Stomach smooth muscle (tissue), 2 donors: ENCODE results near the gene SMARCA4.

ENCODE experiments used
- H3K27ac ChIP-seq: one replicate; pipeline ENCODE4 v1.7.0; 2013; ENCODE audit warnings: mild to moderate bottlenecking, low read length, inconsistent platforms
- H3K27me3 ChIP-seq, 2 donors: one replicate each; pipeline ENCODE4 v1.7.0; 2013; ENCODE audit warnings: low read length in 2 of 2; ENCODE audit not compliant: insufficient read depth in 2 of 2, control insufficient read depth in 1 of 2
- H3K36me3 ChIP-seq, 2 donors: one replicate each; pipeline ENCODE4 v1.7.0; 2013; ENCODE audit warnings: low read length in 2 of 2; ENCODE audit not compliant: control insufficient read depth in 2 of 2, insufficient read depth in 2 of 2
- H3K4me1 ChIP-seq: one replicate; pipeline ENCODE4 v1.7.0; 2013; ENCODE audit warnings: low read length; ENCODE audit not compliant: control insufficient read depth, insufficient read depth
- H3K4me3 ChIP-seq, 2 donors: one replicate each; pipeline ENCODE4 v1.7.0; 2013; ENCODE audit warnings: low read length in 2 of 2
- H3K9ac ChIP-seq, 2 donors: one replicate each; pipeline ENCODE4 v1.7.0; 2013; ENCODE audit warnings: low read length in 2 of 2, mild to moderate bottlenecking in 1 of 2
- H3K9me3 ChIP-seq, 2 donors: one replicate each; pipeline ENCODE4 v1.7.0; 2013; ENCODE audit warnings: low read length in 2 of 2; ENCODE audit not compliant: control insufficient read depth in 2 of 2
- donor health status: healthy.
- donor health status: Pancreatic carcinoma.

The SMARCA4 gene

GRCh38 chr19:11035441-11036377 is 74.9 kb downstream of the SMARCA4 start:
- H3K27ac ChIP-seq, result no peak overlapping the region
- H3K36me3 ChIP-seq, result peaks cover 41 to 58% of the 10 kb centered on the region in 2 donors
- H3K27me3 ChIP-seq, result no peaks in the 10 kb centered on the region
- peaks cover 6% of the 10 kb centered on the region for H3K4me1 ChIP-seq
- H3K9me3 ChIP-seq, result no peaks in the 10 kb centered on the region
- H3K9ac ChIP-seq, result no peak overlapping the region
- no peak overlapping the region for H3K4me3 ChIP-seq

GRCh38 chr19:11038511-11038910 is 77.7 kb downstream of the SMARCA4 start:
- Histone ChIP-seq H3K27ac (no peak overlapping the region), H3K27me3 (no peaks in the 10 kb centered on the region), H3K9ac (no peak overlapping the region), H3K4me3 (no peak overlapping the region), H3K36me3 (peaks cover 26 to 54% of the 10 kb centered on the region in 2 donors), H3K9me3 (no peaks in the 10 kb centered on the region), H3K4me1 (peaks cover 6% of the 10 kb centered on the region)

- H3K36me3 ChIP-seq, result peaks cover 21 to 41% of the 10 kb centered on the region in 2 donors
Observed at GRCh38 chr19:11041194-11041593, 80.4 kb downstream of the SMARCA4 start.

GRCh38 chr19:11041966-11042627 is 81.3 kb downstream of the SMARCA4 start:
- peaks cover 18 to 38% of the 10 kb centered on the region in 2 donors for H3K36me3 ChIP-seq
- H3K27ac ChIP-seq, result no peak overlapping the region
- H3K4me1 ChIP-seq, result no peaks in the 10 kb centered on the region
- no peaks in the 10 kb centered on the region for H3K27me3 ChIP-seq
- no peak overlapping the region for H3K9ac ChIP-seq
- no peak overlapping the region for H3K4me3 ChIP-seq
- no peaks in the 10 kb centered on the region for H3K9me3 ChIP-seq

More at GRCh38 chr19:11041194-11041593, 80.4 kb downstream of the SMARCA4 start:
- Histone ChIP-seq H3K4me3 (no peak overlapping the region), H3K4me1 (peaks cover under 1% of the 10 kb centered on the region), H3K27ac (no peak overlapping the region), H3K9ac (no peak overlapping the region), H3K9me3 (no peaks in the 10 kb centered on the region), H3K27me3 (no peaks in the 10 kb centered on the region)

GRCh38 chr19:11044431-11044830 is 83.6 kb downstream of the SMARCA4 start:
- Histone ChIP-seq H3K4me3 (no peak overlapping the region), H3K9me3 (no peaks in the 10 kb centered on the region), H3K27me3 (no peaks in the 10 kb centered on the region), H3K27ac (no peak overlapping the region), H3K4me1 (no peaks in the 10 kb centered on the region), H3K9ac (no peak overlapping the region), H3K36me3 (peaks cover 8 to 32% of the 10 kb centered on the region in 2 donors)

GRCh38 chr19:11045536-11045935 is 84.7 kb downstream of the SMARCA4 start:
- Histone ChIP-seq H3K4me3 (no peak overlapping the region), H3K4me1 (no peaks in the 10 kb centered on the region), H3K27ac (no peak overlapping the region), H3K9me3 (no peaks in the 10 kb centered on the region), H3K9ac (no peak overlapping the region), H3K27me3 (no peaks in the 10 kb centered on the region), H3K36me3 (peaks cover 8 to 34% of the 10 kb centered on the region in 2 donors)

- H3K9ac ChIP-seq, result no peak overlapping the region
- no peaks in the 10 kb centered on the region for H3K4me1 ChIP-seq
- no peak overlapping the region for H3K27ac ChIP-seq
- peaks cover 5 to 30% of the 10 kb centered on the region in 2 donors for H3K36me3 ChIP-seq
- no peaks in the 10 kb centered on the region for H3K9me3 ChIP-seq
- no peak overlapping the region for H3K4me3 ChIP-seq
- H3K27me3 ChIP-seq, result no peaks in the 10 kb centered on the region
Observed at GRCh38 chr19:11046605-11047354, 86.0 kb downstream of the SMARCA4 start.

- Histone ChIP-seq H3K9ac (no peak overlapping the region), H3K36me3 (peaks cover 0 to 27% of the 10 kb centered on the region in 2 donors), H3K4me3 (no peak overlapping the region), H3K4me1 (no peaks in the 10 kb centered on the region), H3K27me3 (no peaks in the 10 kb centered on the region), H3K9me3 (no peaks in the 10 kb centered on the region), H3K27ac (no peak overlapping the region)
Observed at GRCh38 chr19:11047866-11048265, 87.0 kb downstream of the SMARCA4 start.

- Histone ChIP-seq H3K9me3 (no peaks in the 10 kb centered on the region), H3K27ac (no peak overlapping the region), H3K27me3 (no peaks in the 10 kb centered on the region), H3K36me3 (peaks cover 0 to 20% of the 10 kb centered on the region in 2 donors), H3K4me3 (no peak overlapping the region), H3K9ac (no peak overlapping the region), H3K4me1 (no peaks in the 10 kb centered on the region)
Observed at GRCh38 chr19:11050323-11051114, 89.7 kb downstream of the SMARCA4 start.

GRCh38 chr19:11053817-11054195 is 93.0 kb downstream of the SMARCA4 start:
- Histone ChIP-seq H3K4me1 (no peaks in the 10 kb centered on the region), H3K9me3 (no peaks in the 10 kb centered on the region), H3K9ac (no peak overlapping the region), H3K36me3 (peaks cover 3 to 18% of the 10 kb centered on the region in 2 donors), H3K27me3 (no peaks in the 10 kb centered on the region), H3K4me3 (no peak overlapping the region), H3K27ac (no peak overlapping the region)
